SK-N-SH (cell line): ENCODE results near the gene NLGN2.

Experiments used
- CHD2 ChIP-seq: fragments of 150-350 bp; IDR thresholded peaks from 2 replicates; pipeline ENCODE4 v1.6.1; 2018; ENCODE audit warnings: low read length; ENCODE audit not compliant: partially characterized antibody
- EZH2phosphoT487 ChIP-seq: fragments of 200-600 bp; sonication (generic); IDR thresholded peaks from 2 replicates; pipeline ENCODE4 v1.6.1; 2017; ENCODE audit warnings: low read depth, mixed run types, mild to moderate bottlenecking, antibody characterized with exemption, moderate library complexity, borderline replicate concordance
- GABPA ChIP-seq: IDR thresholded peaks from 2 replicates; pipeline ENCODE4 v1.4.0; 2012; ENCODE audit warnings: low read depth, mild to moderate bottlenecking
- MAX ChIP-seq: IDR thresholded peaks from 2 replicates; pipeline ENCODE4 v1.4.0; 2012; ENCODE audit warnings: low read depth
- NRF1 ChIP-seq: IDR thresholded peaks from 2 replicates; pipeline ENCODE4 v1.6.1; 2012; ENCODE audit warnings: low read depth, mild to moderate bottlenecking, low read length
- RAD21 ChIP-seq: IDR thresholded peaks from 2 replicates; pipeline ENCODE4 v1.6.1; 2012; ENCODE audit warnings: mild to moderate bottlenecking, low read length
- RCOR1 ChIP-seq: fragments of 150-350 bp; IDR thresholded peaks from 2 replicates; pipeline ENCODE4 v1.6.1; 2017; ENCODE audit warnings: antibody characterized with exemption, low read length
- YY1 ChIP-seq: IDR thresholded peaks from 2 replicates; pipeline ENCODE4 v1.4.0; 2012; ENCODE audit warnings: low read depth, mild to moderate bottlenecking
- TF ChIP-seq, protein P1 (sequence below): fragments of 200-600 bp; sonication (generic); IDR thresholded peaks from 2 replicates; pipeline ENCODE4 v1.6.1; 2017; ENCODE audit warnings: antibody characterized with exemption, mild to moderate bottlenecking, moderate library complexity
- TF ChIP-seq, protein P2 (sequence below): fragments of 150-350 bp; IDR thresholded peaks from 2 replicates; pipeline ENCODE4 v1.6.1; 2017; ENCODE audit warnings: antibody characterized with exemption, low read length, low read depth, borderline replicate concordance

DNA sequence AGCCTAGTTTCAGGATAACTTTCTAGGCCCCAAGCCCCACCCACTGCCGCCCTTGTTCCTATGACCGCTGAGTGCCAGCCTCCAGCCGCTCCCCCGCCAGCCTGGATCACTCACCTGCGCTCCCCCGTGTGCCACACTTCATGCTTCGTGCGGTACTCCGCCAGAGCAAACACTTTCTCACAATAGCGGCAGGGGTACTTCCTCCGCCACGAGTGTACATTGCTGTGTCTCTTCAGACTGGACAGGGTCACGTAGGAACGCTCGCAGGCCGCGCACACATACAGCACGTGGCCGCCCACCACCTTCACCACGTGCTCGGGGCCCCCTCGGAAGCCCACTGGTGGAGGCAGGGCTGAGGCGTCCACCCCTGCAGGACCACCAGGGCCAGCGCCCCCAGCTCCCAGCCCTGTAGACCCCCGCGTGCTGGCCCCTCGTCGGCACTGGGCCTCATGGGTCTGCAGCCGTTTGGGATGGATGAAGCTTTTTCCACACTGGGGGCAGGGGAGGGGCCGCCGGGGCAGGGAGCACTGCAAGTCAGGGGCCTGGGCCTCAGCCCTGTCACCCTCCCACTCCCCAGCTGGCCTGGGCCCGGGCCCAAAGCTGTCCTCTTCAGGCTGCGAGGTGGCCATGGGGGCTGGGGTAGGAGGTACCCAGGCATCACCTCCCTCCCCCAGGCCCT lies 58.1 kb downstream of the NLGN2 start:
- TF ChIP-seq, protein P1, sequence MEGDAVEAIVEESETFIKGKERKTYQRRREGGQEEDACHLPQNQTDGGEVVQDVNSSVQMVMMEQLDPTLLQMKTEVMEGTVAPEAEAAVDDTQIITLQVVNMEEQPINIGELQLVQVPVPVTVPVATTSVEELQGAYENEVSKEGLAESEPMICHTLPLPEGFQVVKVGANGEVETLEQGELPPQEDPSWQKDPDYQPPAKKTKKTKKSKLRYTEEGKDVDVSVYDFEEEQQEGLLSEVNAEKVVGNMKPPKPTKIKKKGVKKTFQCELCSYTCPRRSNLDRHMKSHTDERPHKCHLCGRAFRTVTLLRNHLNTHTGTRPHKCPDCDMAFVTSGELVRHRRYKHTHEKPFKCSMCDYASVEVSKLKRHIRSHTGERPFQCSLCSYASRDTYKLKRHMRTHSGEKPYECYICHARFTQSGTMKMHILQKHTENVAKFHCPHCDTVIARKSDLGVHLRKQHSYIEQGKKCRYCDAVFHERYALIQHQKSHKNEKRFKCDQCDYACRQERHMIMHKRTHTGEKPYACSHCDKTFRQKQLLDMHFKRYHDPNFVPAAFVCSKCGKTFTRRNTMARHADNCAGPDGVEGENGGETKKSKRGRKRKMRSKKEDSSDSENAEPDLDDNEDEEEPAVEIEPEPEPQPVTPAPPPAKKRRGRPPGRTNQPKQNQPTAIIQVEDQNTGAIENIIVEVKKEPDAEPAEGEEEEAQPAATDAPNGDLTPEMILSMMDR: no peak
- TF ChIP-seq RAD21 (no peak), YY1 (no peak), MAX (no peak), CHD2 (no peak), EZH2phosphoT487 (no peak), NRF1 (no peak), GABPA (no peak), RCOR1 (no peak)
- TF ChIP-seq, protein P2, sequence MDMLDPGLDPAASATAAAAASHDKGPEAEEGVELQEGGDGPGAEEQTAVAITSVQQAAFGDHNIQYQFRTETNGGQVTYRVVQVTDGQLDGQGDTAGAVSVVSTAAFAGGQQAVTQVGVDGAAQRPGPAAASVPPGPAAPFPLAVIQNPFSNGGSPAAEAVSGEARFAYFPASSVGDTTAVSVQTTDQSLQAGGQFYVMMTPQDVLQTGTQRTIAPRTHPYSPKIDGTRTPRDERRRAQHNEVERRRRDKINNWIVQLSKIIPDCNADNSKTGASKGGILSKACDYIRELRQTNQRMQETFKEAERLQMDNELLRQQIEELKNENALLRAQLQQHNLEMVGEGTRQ: no peak
